Stimulated activated naive CD4-positive, alpha-beta T cell treated with Interleukin-2 at 50 U/mL for 16 hours (primary cell): ENCODE measurements around the gene M6PR.

ENCODE experiments used
- DNase-seq: peaks from one replicate; lab custom pipeline; 2025; lab: John Stamatoyannopoulos, UW

M6PR gene

GRCh38 chr12:8949342-8950220 is at the start of gene M6PR:
TSS of gene M6PR (minus strand) at chr12:8949645. CDS start at chr12:8946404, 3,241 bp downstream.
- peak; percentile 91 for DNase-seq

- DNase-seq, result no peak
Measured at GRCh38 chr12:8996682-8997405, 47.4 kb upstream of the M6PR start.

GRCh38 chr12:8995021-8995775 is 45.8 kb upstream of the M6PR start:
- no peak for DNase-seq

- DNase-seq, result no peak
Measured at GRCh38 chr12:8993827-8994226, 44.4 kb upstream of the M6PR start.

GRCh38 chr12:8991371-8992345 is 42.2 kb upstream of the M6PR start:
- no peak for DNase-seq

- no peak for DNase-seq
Measured at GRCh38 chr12:8989413-8989812, 40.0 kb upstream of the M6PR start, which contains the start of gene KLRG1. TSS of gene KLRG1 (plus strand) at chr12:8989546. CDS start at chr12:8989636, 90 bp downstream.

GRCh38 chr12:8987685-8988084 is 38.2 kb upstream of the M6PR start:
- DNase-seq, result no peak

- no peak for DNase-seq
Measured at GRCh38 chr12:8987163-8987562, 37.7 kb upstream of the M6PR start.

GRCh38 chr12:8985213-8985754 is 35.8 kb upstream of the M6PR start:
- DNase-seq, result no peak

GRCh38 chr12:8980137-8980536 is 30.7 kb upstream of the M6PR start:
- DNase-seq, result no peak

- no peak for DNase-seq
Measured at GRCh38 chr12:8970432-8970831, 21.0 kb upstream of the M6PR start.

GRCh38 chr12:8969861-8970411 is 20.5 kb upstream of the M6PR start:
- DNase-seq, result no peak

- DNase-seq, result no peak
Measured at GRCh38 chr12:8968761-8969160, 19.3 kb upstream of the M6PR start.

- no peak for DNase-seq
Measured at GRCh38 chr12:8960176-8960575, 10.7 kb upstream of the M6PR start.

GRCh38 chr12:8958066-8958465 is 8.6 kb upstream of the M6PR start:
- DNase-seq, result no peak

GRCh38 chr12:8957561-8957960 is 8.1 kb upstream of the M6PR start:
- no peak for DNase-seq

- DNase-seq, result no peak
Measured at GRCh38 chr12:8956772-8957171, 7.3 kb upstream of the M6PR start.

GRCh38 chr12:8956073-8956472 is 6.6 kb upstream of the M6PR start:
- DNase-seq, result no peak

GRCh38 chr12:8953773-8954402 is 4.4 kb upstream of the M6PR start:
- peak; percentile 69 for DNase-seq

GRCh38 chr12:8951744-8952143 is 2.3 kb upstream of the M6PR start:
- no peak for DNase-seq
